Activated naive CD4-positive, alpha-beta T cell treated with anti-CD3 and anti-CD28 coated beads, Interleukin-2, amount 50 U/mL, for 24 hours (primary cell): ENCODE results near the gene KDELR3.
A peak's percentile ranks its signal among the peaks of the same experiment; 100 is the strongest.

Source experiments
- H3K27ac Mint-ChIP-seq: one replicate; pipeline ENCODE4 v1.8.0; 2021; ENCODE audit warnings: mild to moderate bottlenecking, mixed read lengths
- H3K27me3 Mint-ChIP-seq: one replicate; pipeline ENCODE4 v1.8.0; 2021; ENCODE audit warnings: mixed read lengths
- H3K36me3 Mint-ChIP-seq: one replicate; pipeline ENCODE4 v1.8.0; 2021; ENCODE audit warnings: mixed read lengths
- H3K4me1 Mint-ChIP-seq: one replicate; pipeline ENCODE4 v1.8.0; 2021; ENCODE audit warnings: mixed read lengths
- H3K4me3 Mint-ChIP-seq: one replicate; pipeline ENCODE4 v1.8.0; 2021; ENCODE audit warnings: mild to moderate bottlenecking, mixed read lengths
- H3K9me3 Mint-ChIP-seq: one replicate; pipeline ENCODE4 v1.8.0; 2021; ENCODE audit warnings: mixed read lengths

Gene KDELR3

DNA sequence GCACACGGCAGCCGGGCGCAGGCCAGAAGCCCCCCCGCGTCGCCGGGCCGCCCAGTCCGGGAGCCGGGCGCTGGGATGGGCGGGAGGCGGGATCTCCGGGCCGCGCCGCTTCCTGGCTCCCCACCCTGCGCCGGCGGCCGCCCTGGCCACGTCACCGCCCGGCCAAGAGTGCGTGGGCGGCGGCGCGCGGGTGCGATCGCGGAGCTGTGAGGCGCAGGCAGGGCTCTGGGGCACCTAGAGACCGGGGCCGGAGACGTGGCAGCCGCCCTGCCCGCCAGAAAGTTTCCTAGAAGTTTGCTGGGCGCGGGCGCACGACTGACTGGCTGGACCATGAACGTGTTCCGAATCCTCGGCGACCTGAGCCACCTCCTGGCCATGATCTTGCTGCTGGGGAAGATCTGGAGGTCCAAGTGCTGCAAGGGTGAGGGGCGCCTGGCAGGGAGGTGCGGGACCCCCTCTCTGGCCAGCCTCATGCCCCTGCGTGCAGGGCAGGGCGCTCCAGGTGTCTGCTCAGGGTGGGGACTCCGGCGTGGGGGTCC, at the start of gene KDELR3:
KDELR3 (plus strand) TSS at position 193 of the 539 bp plus-strand sequence; CDS start at position 331, 138 bp downstream.
- Mint-ChIP-seq H3K4me1 (peaks cover 9% of the 10 kb centered on the region), H3K4me3 (peak within 1 kb of the TSS; percentile 82), H3K36me3 (no peaks in the 10 kb centered on the region), H3K27ac (peak within 1 kb of the TSS; percentile 35), H3K9me3 (no peaks in the 10 kb centered on the region), H3K27me3 (peaks cover 18% of the 10 kb centered on the region)

DNA sequence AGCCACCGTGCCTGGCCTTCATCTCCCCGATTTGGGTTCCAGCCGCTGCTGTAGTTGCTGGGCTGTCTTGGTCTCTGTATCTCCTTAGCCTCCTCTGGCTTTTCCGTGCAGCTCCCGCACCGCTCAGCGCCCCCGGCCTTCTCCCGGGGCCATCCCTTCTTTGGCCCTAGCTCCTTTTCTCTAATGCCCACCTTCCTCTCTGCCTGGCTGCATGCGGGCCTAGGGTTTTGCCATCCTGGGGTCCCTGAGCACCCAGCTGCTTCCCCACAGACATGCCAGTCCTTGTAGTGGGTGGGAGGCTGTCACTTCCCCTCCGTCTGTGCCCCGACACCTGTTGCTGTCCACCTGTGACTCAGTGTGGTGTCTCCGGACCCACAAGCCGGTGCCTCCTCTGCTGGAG, 49.3 kb upstream of the KDELR3 start:
- Mint-ChIP-seq H3K4me3 (no peak overlapping the region), H3K9me3 (no peaks in the 10 kb centered on the region), H3K4me1 (no peaks in the 10 kb centered on the region), H3K36me3 (no peaks in the 10 kb centered on the region), H3K27me3 (no peaks in the 10 kb centered on the region), H3K27ac (no peak overlapping the region)

- Mint-ChIP-seq H3K27ac (no peak overlapping the region), H3K4me1 (no peaks in the 10 kb centered on the region), H3K36me3 (no peaks in the 10 kb centered on the region), H3K4me3 (no peak overlapping the region), H3K27me3 (no peaks in the 10 kb centered on the region), H3K9me3 (no peaks in the 10 kb centered on the region)
Measured at GRCh38 chr22:38419121-38419857, 48.6 kb upstream of the KDELR3 start.

DNA sequence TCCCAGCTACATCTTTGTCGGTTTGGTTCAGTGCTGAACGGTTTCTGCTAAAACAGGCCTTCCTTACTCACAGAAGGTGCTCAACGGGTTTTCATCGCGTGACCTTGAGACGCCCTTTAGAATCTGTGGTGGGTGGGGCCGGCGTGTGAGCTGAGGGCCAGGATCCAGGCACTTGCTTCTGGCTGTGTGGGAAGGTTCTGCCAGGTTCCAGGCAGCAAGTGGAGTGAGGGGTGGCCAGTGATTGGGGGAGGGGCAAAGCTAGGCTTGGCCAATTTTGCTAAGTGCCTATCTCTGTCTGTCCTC, 48.1 kb upstream of the KDELR3 start:
- Mint-ChIP-seq H3K4me1 (no peaks in the 10 kb centered on the region), H3K4me3 (no peak overlapping the region), H3K27me3 (no peaks in the 10 kb centered on the region), H3K9me3 (no peaks in the 10 kb centered on the region), H3K27ac (no peak overlapping the region), H3K36me3 (no peaks in the 10 kb centered on the region)

DNA sequence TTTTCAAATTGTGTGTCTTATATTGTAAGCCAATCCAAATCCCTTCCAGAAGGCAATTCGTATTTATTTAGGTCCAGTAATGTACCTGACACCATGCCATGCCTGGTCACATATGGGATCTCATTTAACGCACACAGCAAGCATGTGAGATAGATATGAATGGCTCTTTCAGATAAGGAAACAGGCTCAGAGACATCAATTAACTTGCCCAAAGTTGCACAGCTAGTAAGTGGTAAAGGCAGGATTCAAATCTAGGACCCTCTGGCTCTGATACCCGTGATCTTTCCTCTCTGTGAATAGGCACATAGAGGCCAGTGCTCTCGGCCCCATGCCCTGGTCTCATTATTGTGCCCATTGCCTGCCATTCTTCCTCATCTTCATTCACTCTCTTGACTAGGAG, 47.2 kb upstream of the KDELR3 start:
- no peak overlapping the region for H3K27ac Mint-ChIP-seq
- H3K4me3 Mint-ChIP-seq = no peak overlapping the region
- H3K36me3 Mint-ChIP-seq = no peaks in the 10 kb centered on the region
- no peaks in the 10 kb centered on the region for H3K27me3 Mint-ChIP-seq
- no peaks in the 10 kb centered on the region for H3K4me1 Mint-ChIP-seq
- no peaks in the 10 kb centered on the region for H3K9me3 Mint-ChIP-seq

- Mint-ChIP-seq H3K4me3 (no peak overlapping the region), H3K27ac (no peak overlapping the region), H3K9me3 (no peaks in the 10 kb centered on the region), H3K4me1 (no peaks in the 10 kb centered on the region), H3K27me3 (no peaks in the 10 kb centered on the region), H3K36me3 (no peaks in the 10 kb centered on the region)
Measured at GRCh38 chr22:38422611-38423511, 45.0 kb upstream of the KDELR3 start.

DNA sequence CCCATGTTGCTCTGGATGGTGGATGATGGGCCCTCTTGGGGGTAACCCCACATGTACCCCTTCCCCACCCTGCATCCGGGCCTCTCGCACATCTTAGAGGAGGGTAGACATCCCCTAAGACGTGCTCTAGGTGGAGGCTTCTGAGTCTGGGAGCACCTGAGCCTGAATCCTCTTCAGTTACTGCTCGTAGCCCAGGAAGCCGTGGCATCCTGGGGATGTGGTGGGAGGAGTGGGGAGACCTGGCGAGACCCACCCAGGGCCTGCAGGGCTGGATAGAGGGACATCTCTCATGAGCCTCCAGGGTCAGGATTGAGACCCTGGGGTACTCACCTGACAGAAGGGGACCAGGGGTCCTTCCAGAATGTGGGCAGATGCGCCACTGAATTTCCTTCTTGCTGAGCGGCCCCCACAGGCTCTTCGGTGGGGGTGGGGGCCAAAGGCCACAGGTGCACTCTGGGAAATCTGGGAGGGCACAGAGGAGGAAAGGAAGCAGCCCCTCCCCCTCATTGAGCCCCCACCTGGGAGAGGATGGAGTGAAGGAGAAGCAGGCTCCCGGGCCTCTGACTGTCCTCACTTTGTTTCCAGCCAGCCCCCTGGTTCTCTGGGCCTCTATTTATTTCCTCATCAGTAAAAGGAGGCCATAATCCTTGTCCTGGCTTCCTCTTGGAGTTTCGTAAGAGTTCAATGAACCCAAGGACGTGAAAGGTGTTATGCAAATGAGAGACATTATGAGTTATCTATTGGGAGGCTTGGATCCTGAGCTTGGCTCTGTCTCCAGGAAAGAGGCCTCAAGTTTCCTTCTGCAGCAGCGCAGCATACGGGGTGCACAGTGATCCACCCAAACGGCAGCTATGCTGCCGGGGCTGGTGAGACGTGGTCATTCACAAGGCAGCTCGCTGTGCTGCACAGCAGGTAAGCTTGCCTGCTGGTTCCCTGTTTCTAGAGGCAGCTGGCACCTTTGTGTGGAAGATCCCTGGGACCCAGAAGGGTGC, 44.1 kb upstream of the KDELR3 start:
- Mint-ChIP-seq H3K27me3 (no peaks in the 10 kb centered on the region), H3K36me3 (no peaks in the 10 kb centered on the region), H3K9me3 (no peaks in the 10 kb centered on the region), H3K27ac (no peak overlapping the region), H3K4me1 (no peaks in the 10 kb centered on the region), H3K4me3 (no peak overlapping the region)

GRCh38 chr22:38424525-38425080, 43.3 kb upstream of the KDELR3 start:
- H3K27me3 Mint-ChIP-seq = no peaks in the 10 kb centered on the region
- no peaks in the 10 kb centered on the region for H3K9me3 Mint-ChIP-seq
- no peak overlapping the region for H3K4me3 Mint-ChIP-seq
- H3K4me1 Mint-ChIP-seq = no peaks in the 10 kb centered on the region
- no peak overlapping the region for H3K27ac Mint-ChIP-seq
- H3K36me3 Mint-ChIP-seq = no peaks in the 10 kb centered on the region

DNA sequence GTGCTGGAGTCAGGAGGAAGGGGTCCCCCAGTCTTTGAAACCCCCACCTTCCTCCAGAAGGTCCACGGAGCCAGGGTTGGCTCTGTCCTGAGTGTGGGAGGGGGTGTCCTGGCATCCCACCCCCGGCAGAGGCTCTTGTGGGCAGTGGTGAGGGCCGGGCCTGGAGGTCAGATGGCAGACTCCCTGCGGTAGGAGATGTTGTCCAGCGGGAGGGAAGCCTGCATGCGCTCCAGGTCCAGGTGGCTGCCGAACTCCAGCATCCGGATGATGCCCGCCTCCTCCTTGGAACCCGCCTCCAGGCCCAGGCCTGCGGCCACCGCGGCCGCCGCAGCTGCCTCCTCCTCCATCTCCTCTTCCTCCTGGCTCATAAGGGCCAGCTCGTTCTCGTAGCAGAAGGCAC, 41.3 kb upstream of the KDELR3 start:
- Mint-ChIP-seq H3K36me3 (no peaks in the 10 kb centered on the region), H3K27ac (no peak overlapping the region), H3K9me3 (no peaks in the 10 kb centered on the region), H3K27me3 (no peaks in the 10 kb centered on the region), H3K4me3 (no peak overlapping the region), H3K4me1 (no peaks in the 10 kb centered on the region)

DNA sequence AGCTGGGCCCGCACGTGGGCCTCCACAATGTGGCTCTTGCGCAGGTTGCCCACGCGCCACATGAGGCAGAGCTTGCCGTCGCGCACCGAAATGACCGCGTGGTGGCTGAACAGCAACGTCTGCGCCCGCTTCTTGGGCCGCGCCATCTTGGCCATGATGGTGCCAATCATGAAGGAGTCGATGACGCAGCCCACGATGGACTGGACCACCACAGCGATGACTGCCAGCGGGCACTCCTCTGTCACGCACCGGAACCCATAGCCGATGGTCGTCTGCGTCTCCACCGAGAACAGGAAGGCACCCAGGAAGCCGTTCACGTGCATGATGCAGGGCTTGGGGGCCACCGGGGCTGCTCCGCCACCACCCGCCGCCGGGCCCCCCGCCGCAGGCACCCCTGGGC, 40.4 kb upstream of the KDELR3 start:
- no peaks in the 10 kb centered on the region for H3K4me1 Mint-ChIP-seq
- no peaks in the 10 kb centered on the region for H3K27me3 Mint-ChIP-seq
- H3K36me3 Mint-ChIP-seq = no peaks in the 10 kb centered on the region
- H3K27ac Mint-ChIP-seq = no peak overlapping the region
- H3K4me3 Mint-ChIP-seq = no peak overlapping the region
- no peaks in the 10 kb centered on the region for H3K9me3 Mint-ChIP-seq

DNA sequence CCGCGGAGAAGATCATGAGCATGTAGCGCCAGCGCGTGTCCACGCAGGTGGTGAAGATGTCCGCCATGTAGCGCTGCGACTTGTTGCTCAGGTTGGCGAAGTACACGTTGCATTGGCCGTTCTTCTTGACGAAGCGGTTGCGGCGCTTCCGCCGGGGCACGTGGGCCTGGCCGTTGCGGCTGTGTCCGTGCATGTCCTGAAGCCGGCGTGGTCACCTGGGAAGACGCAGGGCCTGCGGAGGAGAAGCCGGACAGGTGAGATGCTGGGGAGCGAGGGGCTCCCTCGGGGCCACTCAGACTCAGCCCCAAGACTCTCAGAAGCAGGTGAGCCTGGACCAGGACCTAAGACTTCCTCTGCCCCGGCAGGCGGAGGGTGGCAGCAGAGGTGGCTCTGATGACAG, 40.0 kb upstream of the KDELR3 start:
- Mint-ChIP-seq H3K36me3 (no peaks in the 10 kb centered on the region), H3K27me3 (no peaks in the 10 kb centered on the region), H3K27ac (no peak overlapping the region), H3K4me3 (no peak overlapping the region), H3K4me1 (no peaks in the 10 kb centered on the region), H3K9me3 (no peaks in the 10 kb centered on the region)

DNA sequence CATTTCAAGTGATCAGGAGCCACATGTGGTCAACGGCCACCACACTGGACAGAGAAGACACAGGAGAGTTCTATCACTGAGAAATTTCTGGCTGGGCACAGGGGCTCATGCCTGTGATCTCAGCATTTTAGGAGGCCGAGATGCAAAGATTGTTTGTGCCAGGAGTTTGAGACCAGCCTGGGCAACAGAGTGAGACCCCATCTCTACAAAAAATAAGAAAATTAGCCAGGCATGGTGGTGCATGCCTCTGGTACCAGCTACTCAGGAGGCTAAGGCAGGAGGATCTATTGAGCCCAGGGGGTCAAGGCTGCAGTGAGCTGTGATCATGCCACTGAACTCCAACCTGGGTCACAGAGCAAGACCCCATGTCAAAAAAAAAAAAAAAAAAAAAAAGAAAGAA, 39.2 kb upstream of the KDELR3 start:
- no peak overlapping the region for H3K4me3 Mint-ChIP-seq
- no peaks in the 10 kb centered on the region for H3K27me3 Mint-ChIP-seq
- no peaks in the 10 kb centered on the region for H3K9me3 Mint-ChIP-seq
- no peak overlapping the region for H3K27ac Mint-ChIP-seq
- no peaks in the 10 kb centered on the region for H3K36me3 Mint-ChIP-seq
- H3K4me1 Mint-ChIP-seq = no peaks in the 10 kb centered on the region

- Mint-ChIP-seq H3K27ac (no peak overlapping the region), H3K27me3 (no peaks in the 10 kb centered on the region), H3K4me1 (no peaks in the 10 kb centered on the region), H3K9me3 (no peaks in the 10 kb centered on the region), H3K36me3 (no peaks in the 10 kb centered on the region), H3K4me3 (no peak overlapping the region)
Measured at GRCh38 chr22:38429499-38430068, 38.3 kb upstream of the KDELR3 start.

DNA sequence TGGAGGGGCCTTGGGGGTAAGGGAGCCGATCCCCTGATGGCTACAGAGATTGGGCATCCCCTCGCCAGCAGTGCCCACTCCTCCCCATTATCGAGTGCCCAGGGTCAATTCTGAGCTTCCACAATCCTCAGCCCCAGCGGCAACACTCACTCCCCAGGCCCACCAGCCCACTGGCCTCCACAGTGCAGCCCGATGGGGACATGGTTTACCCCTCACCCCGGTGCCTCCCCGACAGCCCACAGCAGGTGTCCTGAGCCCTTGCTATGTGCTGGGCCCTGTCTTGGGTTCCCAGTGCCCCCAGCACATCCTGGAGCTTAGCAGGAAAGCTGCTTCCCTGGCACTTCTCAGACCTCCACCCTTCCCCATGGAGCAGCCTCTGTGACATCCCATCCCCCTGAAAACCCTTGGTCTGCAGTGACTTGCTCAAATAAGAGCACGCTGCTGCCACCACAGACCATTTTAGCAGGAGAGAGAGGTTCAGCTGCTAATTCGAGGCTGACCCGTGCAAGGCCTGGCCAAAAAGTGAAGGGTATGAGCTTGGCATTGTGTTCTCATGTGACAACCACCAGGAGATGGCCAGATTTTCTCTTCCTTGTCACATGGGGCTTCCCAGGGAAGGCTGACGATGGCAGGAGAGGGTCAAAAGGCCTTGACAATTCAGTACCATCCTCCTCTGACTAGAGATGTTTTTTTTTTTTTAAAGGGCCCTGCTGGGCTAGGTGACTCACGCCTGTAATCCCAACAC, 36.5 kb upstream of the KDELR3 start:
- H3K27me3 Mint-ChIP-seq = no peaks in the 10 kb centered on the region
- no peak overlapping the region for H3K4me3 Mint-ChIP-seq
- no peaks in the 10 kb centered on the region for H3K4me1 Mint-ChIP-seq
- no peaks in the 10 kb centered on the region for H3K36me3 Mint-ChIP-seq
- H3K27ac Mint-ChIP-seq = no peak overlapping the region
- no peaks in the 10 kb centered on the region for H3K9me3 Mint-ChIP-seq
